Esophagus squamous epithelium (tissue), 4 donors: ENCODE results near the gene UBXN10.

Source experiments
- CTCF ChIP-seq, 6 experiments: fragments of 450-650 bp in 4 of 6; fragments of 200-600 bp in 2 of 6; sonication (generic) in 2 of 6; IDR thresholded peaks; one replicate each; pipeline ENCODE4 v1.5.1; 2016 to 2019; ENCODE audit warnings: antibody characterized with exemption in 6 of 6, mild to moderate bottlenecking in 4 of 6, moderate library complexity in 4 of 6
- POLR2A ChIP-seq, 4 donors: fragments of 450-650 bp; IDR thresholded peaks; one replicate each; pipeline ENCODE4 v1.6.1; 2017; ENCODE audit warnings: antibody characterized with exemption in 4 of 4, mild to moderate bottlenecking in 4 of 4, moderate library complexity in 3 of 4

- TF ChIP-seq CTCF (IDR thresholded peaks at IDR 0.05) (no peak), POLR2A (IDR thresholded peaks at IDR 0.05) (no peak)
These were observed 44.4 kb upstream of the UBXN10 start for GRCh38 chr1:20141466-20141865.
